Heart left ventricle (tissue), 13 donors: Measurements from ENCODE around the gene TTLL11.

Experiments
- CTCF ChIP-seq, 12 donors: fragments of 200-600 bp; sonication (generic) in 4 of 12; IDR thresholded peaks; one replicate each; pipeline versions ENCODE4 v1.5.0 to v1.8.0; 2018 to 2022; ENCODE audit warnings: antibody characterized with exemption in 12 of 12, mild to moderate bottlenecking in 5 of 12
- POLR2A ChIP-seq, 2 donors: fragments of 450-650 bp; IDR thresholded peaks; one replicate each; pipeline ENCODE4 v1.6.1; 2017; ENCODE audit warnings: antibody characterized with exemption in 2 of 2, mild to moderate bottlenecking in 2 of 2, moderate library complexity in 2 of 2
- donor health status: ischemic (EF 13 %, LVEDD 7.1; RV severe dilation, severe dysfunction).
- donor health status: DM: no; HTN: yes; CAD: no.
- donor health status: DM: no; HTN: no; CAD: no.
- donor health status: ischemic (EF 25% LVEDD 6.9; RV normal size, moderate dysfunction).
- donor health status: ischemic (EF 25% LVEDD 5.7; RV mildly dilated, moderate dysfunction).
- donor health status: ischemic (EF 35%, LVEDD 5.7; RV mildly dilated, moderate dysfunction).
- donor health status: nonischemic (EF 11% LVEDD 7.7; RV severe dilation, severe dysfunction).
- donor health status: DM: yes; HTN: yes; CAD: no.
- donor health status: PGD.
- donor health status: ischemic (EF 29% LVEDD 5.4; RV normal size, mild dysfunction).
- donor health status: nonischemic (EF 23%, LVEDD 6.1; RV moderate dilation, normal function).

GRCh38 chr9:122071715-122072114 is 21.4 kb downstream of the TTLL11 start:
- TF ChIP-seq POLR2A (IDR thresholded peaks at IDR 0.05) (no peak), CTCF (IDR thresholded peaks at IDR 0.05) (no peak)
